ENCODE results near the gene KRTAP10-10. TPM values are rescaled to one million over a fixed set of nuclear protein-coding genes. Genes with fewer than 3 reads are reported as not detected.

Gene KRTAP10-10
- total RNA-seq, 2 donors from 2014 or later, result not detected

GRCh38 chr21:44640761-44641160, 3.6 kb downstream of the KRTAP10-10 start:
- 89 to 92% methylated on average over 3 to 5 of the region's 5 CpGs for WGBS, 2 experiments (ENCODE audit: insufficient coverage in 1 of 2, insufficient read length in 1 of 2)
- no peaks in the 10 kb centered on the region for H3K27me3 ChIP-seq (ENCODE audit: control insufficient read depth, insufficient read depth, low read length, poor library complexity, severe bottlenecking)
- H3K36me3 ChIP-seq (ENCODE audit: control insufficient read depth, insufficient read depth, low read length), result no peaks in the 10 kb centered on the region
- no peak overlapping the region for H3K9ac ChIP-seq (ENCODE audit: extremely low read depth, low read length, poor library complexity, severe bottlenecking)
- H3K4me3 ChIP-seq (ENCODE audit: low read length), result no peak overlapping the region
- peak; percentile 15 for DNase-seq
- H3K9me3 ChIP-seq (ENCODE audit: control insufficient read depth, low read length), result peaks cover 22% of the 10 kb centered on the region
- H3K27ac ChIP-seq (ENCODE audit: low read depth, low read length), result no peak overlapping the region
- Mint-ChIP-seq H3K9me3 (peaks cover 44% of the 10 kb centered on the region), H3K27ac (no peak overlapping the region), H3K4me3 (no peak overlapping the region), H3K27me3 (ENCODE audit: insufficient read depth) (peaks cover 3% of the 10 kb centered on the region), H3K36me3 (ENCODE audit: low read depth) (peaks cover 4% of the 10 kb centered on the region), H3K4me1 (peaks cover 2% of the 10 kb centered on the region)
- TF ChIP-seq CTCF (conservative IDR thresholded peaks at IDR 0.05), result no peak
- H3K4me1 ChIP-seq (ENCODE audit: control insufficient read depth, insufficient read depth, low read length), result no peaks in the 10 kb centered on the region

DNA sequence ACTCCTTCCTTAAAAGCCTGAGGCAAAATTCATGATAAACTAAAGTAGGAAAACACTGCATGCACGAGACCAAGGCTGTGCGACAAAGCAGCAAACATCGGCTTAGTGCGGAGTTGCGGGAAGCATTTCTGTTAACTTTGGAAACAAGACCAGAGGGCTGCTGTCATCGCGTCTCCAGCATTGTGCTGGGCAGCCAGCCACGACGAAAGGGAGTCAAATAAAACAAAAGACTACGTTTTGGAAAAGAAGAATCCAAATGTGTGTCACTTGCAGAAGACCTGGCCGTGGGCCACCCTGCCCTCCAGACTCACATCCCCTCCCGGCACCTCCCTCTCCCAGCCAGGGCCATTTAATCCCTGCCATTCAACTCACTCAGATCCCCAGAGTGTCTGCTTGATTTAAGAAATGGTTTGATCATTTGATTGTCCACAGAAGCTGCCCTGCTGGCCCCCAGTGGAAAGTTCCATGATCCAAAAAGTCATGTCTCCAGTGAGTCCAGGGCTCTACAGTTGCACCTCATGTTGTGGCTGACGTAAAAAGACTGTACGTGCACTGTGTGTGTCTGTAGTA, 6.7 kb downstream of the KRTAP10-10 start:
- no peak overlapping the region for H3K27ac ChIP-seq (ENCODE audit: low read depth, low read length)
- peak; percentile 26 for DNase-seq
- Mint-ChIP-seq H3K9me3 (peaks cover 48% of the 10 kb centered on the region), H3K36me3 (ENCODE audit: low read depth) (peaks cover 4% of the 10 kb centered on the region), H3K4me3 (no peak overlapping the region), H3K27me3 (ENCODE audit: insufficient read depth) (peaks cover 3% of the 10 kb centered on the region), H3K27ac (no peak overlapping the region), H3K4me1 (peaks cover 7% of the 10 kb centered on the region)
- H3K9me3 ChIP-seq (ENCODE audit: control insufficient read depth, low read length), result peaks cover 22% of the 10 kb centered on the region
- H3K4me1 ChIP-seq (ENCODE audit: control insufficient read depth, insufficient read depth, low read length), result no peaks in the 10 kb centered on the region
- H3K4me3 ChIP-seq (ENCODE audit: low read length), result peak overlapping the region; percentile 33
- no peak for TF ChIP-seq CTCF (conservative IDR thresholded peaks at IDR 0.05)
- no peaks in the 10 kb centered on the region for H3K36me3 ChIP-seq (ENCODE audit: control insufficient read depth, insufficient read depth, low read length)
- no peak overlapping the region for H3K9ac ChIP-seq (ENCODE audit: extremely low read depth, low read length, poor library complexity, severe bottlenecking)
- H3K27me3 ChIP-seq (ENCODE audit: control insufficient read depth, insufficient read depth, low read length, poor library complexity, severe bottlenecking), result no peaks in the 10 kb centered on the region
- 88 to 97% methylated on average over 8 to 14 of the region's 14 CpGs for WGBS, 2 experiments (ENCODE audit: insufficient coverage in 1 of 2, insufficient read length in 1 of 2)

- H3K27ac ChIP-seq (ENCODE audit: low read depth, low read length), result no peak overlapping the region
- Mint-ChIP-seq H3K27ac (no peak overlapping the region), H3K27me3 (ENCODE audit: insufficient read depth) (peaks cover 3% of the 10 kb centered on the region), H3K9me3 (peaks cover 48% of the 10 kb centered on the region), H3K36me3 (ENCODE audit: low read depth) (peaks cover 4% of the 10 kb centered on the region), H3K4me3 (no peak overlapping the region), H3K4me1 (peaks cover 7% of the 10 kb centered on the region)
- H3K4me3 ChIP-seq (ENCODE audit: low read length), result no peak overlapping the region
- H3K9me3 ChIP-seq (ENCODE audit: control insufficient read depth, low read length), result peaks cover 22% of the 10 kb centered on the region
- H3K27me3 ChIP-seq (ENCODE audit: control insufficient read depth, insufficient read depth, low read length, poor library complexity, severe bottlenecking), result no peaks in the 10 kb centered on the region
- no peaks in the 10 kb centered on the region for H3K4me1 ChIP-seq (ENCODE audit: control insufficient read depth, insufficient read depth, low read length)
- no peak for DNase-seq
- TF ChIP-seq CTCF (conservative IDR thresholded peaks at IDR 0.05), result no peak
- 86 to 88% methylated on average over 1 to 2 of the region's 2 CpGs for WGBS, 2 experiments (ENCODE audit: insufficient coverage in 1 of 2, insufficient read length in 1 of 2)
- no peak overlapping the region for H3K9ac ChIP-seq (ENCODE audit: extremely low read depth, low read length, poor library complexity, severe bottlenecking)
- no peaks in the 10 kb centered on the region for H3K36me3 ChIP-seq (ENCODE audit: control insufficient read depth, insufficient read depth, low read length)
These were observed 7.7 kb downstream of the KRTAP10-10 start for GRCh38 chr21:44644878-44645277.

All from endodermal cell (in vitro differentiated cells).